RCC 7860 (cell line): Measurements from ENCODE around the gene ENTPD5.
"Not testable (repeated sequence)": the region's sequence is repeated elsewhere in the genome, so short reads cannot be mapped to it uniquely, and the experiment has no call there.

Experiments
- DNase-seq: peaks from one replicate; pipeline ENCODE4 v3.0.0-alpha.2; 2015; ENCODE audit warnings: low spot score
- FAIRE-seq: peaks from 2 replicates; lab custom pipeline; 2012; peaks lifted over from hg19 to GRCh38; lab: Jason Lieb, UNC

The ENTPD5 gene

GRCh38 chr14:74008843-74009499 is 10.1 kb downstream of the ENTPD5 start:
- DNase-seq (no peak), FAIRE-seq (no peak)

GRCh38 chr14:74005664-74006063 is 13.4 kb downstream of the ENTPD5 start:
- FAIRE-seq, DNase-seq: not testable (repeated sequence)

- FAIRE-seq = no peak
- DNase-seq = no peak
Measured at GRCh38 chr14:73998726-73999125, 20.4 kb downstream of the ENTPD5 start.

- DNase-seq = no peak
- no peak for FAIRE-seq
Measured at GRCh38 chr14:73997944-73998447, 21.1 kb downstream of the ENTPD5 start.

GRCh38 chr14:73997108-73997943 is 21.8 kb downstream of the ENTPD5 start:
- FAIRE-seq = peak; percentile 71
- DNase-seq = no peak

GRCh38 chr14:73996731-73997107 is 22.4 kb downstream of the ENTPD5 start:
- FAIRE-seq = no peak
- DNase-seq = no peak

GRCh38 chr14:73995977-73996378 is 23.1 kb downstream of the ENTPD5 start:
- FAIRE-seq (no peak), DNase-seq (no peak)

- not testable (repeated sequence) for FAIRE-seq, DNase-seq
Measured at GRCh38 chr14:73994926-73995325, 24.2 kb downstream of the ENTPD5 start.

GRCh38 chr14:73991092-73991491 is 28.0 kb downstream of the ENTPD5 start:
- FAIRE-seq (no peak), DNase-seq (no peak)

- not testable (repeated sequence) for DNase-seq, FAIRE-seq
Measured at GRCh38 chr14:73988656-73989055, 30.4 kb downstream of the ENTPD5 start.

GRCh38 chr14:73988065-73988464 is 31.0 kb downstream of the ENTPD5 start:
- FAIRE-seq = no peak

GRCh38 chr14:73977896-73978295 is 41.2 kb downstream of the ENTPD5 start:
- FAIRE-seq (no peak), DNase-seq (no peak)

More at GRCh38 chr14:73988065-73988464, 31.0 kb downstream of the ENTPD5 start:
- DNase-seq = no peak

GRCh38 chr14:73976125-73976524 is 43.0 kb downstream of the ENTPD5 start:
- DNase-seq = no peak
- no peak for FAIRE-seq

GRCh38 chr14:73973497-73973896 is 45.6 kb downstream of the ENTPD5 start:
- DNase-seq (no peak), FAIRE-seq (no peak)

- FAIRE-seq = no peak
- no peak for DNase-seq
Measured at GRCh38 chr14:73968885-73969284, 50.2 kb downstream of the ENTPD5 start.

- no peak for FAIRE-seq
- DNase-seq = no peak
Measured at GRCh38 chr14:73965216-73965615, 53.9 kb downstream of the ENTPD5 start.

- FAIRE-seq (no peak), DNase-seq (no peak)
Measured at GRCh38 chr14:73961192-73961591, 57.9 kb downstream of the ENTPD5 start.

GRCh38 chr14:73958591-73958990 is 60.5 kb downstream of the ENTPD5 start:
- FAIRE-seq (no peak), DNase-seq (no peak)

- no peak for FAIRE-seq
- no peak for DNase-seq
Measured at GRCh38 chr14:73955674-73956073, 63.4 kb downstream of the ENTPD5 start.

GRCh38 chr14:73953731-73954130 is 65.4 kb downstream of the ENTPD5 start:
- DNase-seq (no peak), FAIRE-seq (no peak)

- DNase-seq (peak; percentile 82), FAIRE-seq (no peak)
Measured at GRCh38 chr14:73949752-73950734, 69.0 kb downstream of the ENTPD5 start, which contains the start of the genes COQ6 and FAM161B. TSS of gene COQ6 (plus strand) at chr14:73950302. CDS start at chr14:73950333, 31 bp downstream. TSS of gene FAM161B (minus strand) at chr14:73950094. CDS start at chr14:73950026, 68 bp downstream.
